ENCODE results near the gene HTRA1.
A peak's percentile ranks its signal among the peaks of the same experiment; 100 is the strongest.

The HTRA1 gene

DNA sequence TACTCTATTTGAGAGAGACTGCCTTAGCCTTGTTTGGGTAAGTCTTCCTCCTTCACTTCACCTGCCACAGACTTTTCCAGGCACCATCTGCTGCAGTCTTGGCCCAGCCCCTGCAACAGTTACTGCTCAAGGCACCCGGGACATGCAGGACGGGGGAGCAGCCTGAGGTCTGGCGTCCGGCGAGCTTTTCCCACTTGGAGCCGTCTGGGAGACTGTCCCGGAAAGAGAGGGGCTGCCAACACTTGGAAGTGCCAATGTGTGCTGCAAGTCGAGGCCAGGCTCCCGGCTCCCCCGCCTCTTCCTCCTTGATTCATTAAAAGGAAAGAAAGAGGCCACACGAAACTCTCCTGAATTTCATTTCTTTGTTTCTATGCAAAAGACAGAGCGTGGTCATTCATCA, 13.7 kb downstream of the HTRA1 start:
- DNase-seq = no peak

DNA sequence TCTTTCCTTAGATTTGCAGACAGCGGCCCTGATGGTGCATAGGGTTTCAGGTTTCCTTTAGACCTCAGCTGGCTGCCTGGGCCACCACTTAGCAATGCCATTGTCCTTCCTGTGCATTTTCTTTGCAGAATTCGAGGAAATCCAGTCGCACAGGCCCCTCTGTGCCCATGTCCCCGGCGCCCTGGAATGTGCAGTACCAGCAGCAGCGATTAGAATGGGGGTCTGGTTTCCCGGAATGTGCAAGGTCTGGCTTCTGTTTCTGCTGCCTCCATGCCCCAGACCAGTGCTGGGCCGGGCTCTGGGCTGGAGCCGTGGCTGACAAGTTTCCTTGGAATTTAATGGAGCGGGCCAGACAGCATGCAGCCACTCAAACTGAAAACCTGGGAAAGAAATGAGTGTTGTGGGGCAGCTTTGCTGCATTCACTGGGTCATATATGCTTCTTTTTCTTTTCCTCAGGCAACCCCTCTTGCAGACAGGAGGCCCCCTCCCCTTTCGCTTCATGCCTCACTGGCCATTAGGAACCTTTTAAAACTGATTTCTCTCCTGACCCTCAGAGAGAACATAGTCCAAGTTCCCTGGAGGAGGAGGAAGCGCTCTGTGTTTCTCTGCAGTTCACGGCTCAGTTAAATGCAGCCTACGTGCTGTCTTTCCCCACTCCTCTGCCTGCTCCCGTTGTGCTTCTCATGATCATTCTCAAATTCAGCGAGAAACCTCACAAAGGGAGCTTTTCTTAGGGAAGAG, 14.4 kb downstream of the HTRA1 start:
- DNase-seq = no peak

DNA sequence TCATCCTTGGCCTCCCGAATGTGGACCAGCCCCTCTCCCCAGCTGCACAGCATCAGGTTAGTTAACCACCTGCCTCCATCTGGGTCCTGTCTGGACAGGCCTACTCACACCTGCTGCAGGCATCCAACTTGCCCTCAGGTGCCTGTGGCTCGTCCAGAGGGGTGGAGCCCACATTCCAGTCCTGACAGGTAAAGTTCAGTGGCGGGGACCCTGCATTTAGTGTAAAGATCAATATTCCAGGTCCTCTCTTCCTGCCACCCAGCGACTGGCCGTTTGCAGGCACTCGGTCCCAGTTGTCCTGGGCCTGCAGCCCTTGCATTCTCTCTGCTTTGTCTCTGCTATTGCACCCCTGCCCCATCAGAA, 15.0 kb downstream of the HTRA1 start:
- no peak for DNase-seq

DNA sequence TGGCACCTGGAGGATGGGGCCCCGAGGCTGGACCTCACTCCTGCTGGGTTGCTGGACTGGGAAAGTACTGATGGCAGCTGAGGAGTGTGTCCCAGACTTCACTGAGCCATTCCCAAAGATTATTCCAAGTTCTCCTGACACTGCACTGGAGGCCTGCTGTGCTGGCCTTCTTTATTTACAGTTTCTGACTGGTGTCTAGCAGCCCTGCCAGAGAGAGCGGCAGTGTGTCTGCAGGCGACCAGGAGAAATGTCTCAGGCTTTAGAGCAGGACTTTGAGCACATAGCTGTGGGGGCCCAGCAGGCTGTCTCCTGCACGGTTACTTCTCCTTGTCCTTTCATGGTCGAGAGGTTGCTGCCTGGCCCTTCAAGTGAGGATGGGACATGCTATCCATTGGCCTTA, 16.1 kb downstream of the HTRA1 start:
- no peak for DNase-seq

DNA sequence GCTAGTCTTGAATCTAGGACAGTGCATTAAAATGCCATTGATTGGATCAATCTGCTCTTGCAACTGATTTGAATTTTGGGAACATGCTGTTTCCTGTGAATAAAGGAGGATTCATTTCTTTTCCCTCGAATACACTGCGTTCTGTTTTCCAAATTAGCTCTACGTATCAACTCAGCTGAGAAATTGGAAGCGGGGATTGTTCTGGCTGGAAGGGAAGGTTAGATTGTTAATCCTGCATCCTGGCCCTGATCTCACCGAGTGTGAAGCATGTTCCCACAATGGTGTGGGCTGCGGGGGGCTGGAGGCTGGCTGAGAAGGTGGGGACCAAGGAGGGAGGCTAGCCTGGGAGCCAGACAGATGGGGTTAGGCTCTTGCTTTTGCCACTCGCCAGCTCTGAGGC, 17.6 kb downstream of the HTRA1 start:
- no peak for DNase-seq

DNA sequence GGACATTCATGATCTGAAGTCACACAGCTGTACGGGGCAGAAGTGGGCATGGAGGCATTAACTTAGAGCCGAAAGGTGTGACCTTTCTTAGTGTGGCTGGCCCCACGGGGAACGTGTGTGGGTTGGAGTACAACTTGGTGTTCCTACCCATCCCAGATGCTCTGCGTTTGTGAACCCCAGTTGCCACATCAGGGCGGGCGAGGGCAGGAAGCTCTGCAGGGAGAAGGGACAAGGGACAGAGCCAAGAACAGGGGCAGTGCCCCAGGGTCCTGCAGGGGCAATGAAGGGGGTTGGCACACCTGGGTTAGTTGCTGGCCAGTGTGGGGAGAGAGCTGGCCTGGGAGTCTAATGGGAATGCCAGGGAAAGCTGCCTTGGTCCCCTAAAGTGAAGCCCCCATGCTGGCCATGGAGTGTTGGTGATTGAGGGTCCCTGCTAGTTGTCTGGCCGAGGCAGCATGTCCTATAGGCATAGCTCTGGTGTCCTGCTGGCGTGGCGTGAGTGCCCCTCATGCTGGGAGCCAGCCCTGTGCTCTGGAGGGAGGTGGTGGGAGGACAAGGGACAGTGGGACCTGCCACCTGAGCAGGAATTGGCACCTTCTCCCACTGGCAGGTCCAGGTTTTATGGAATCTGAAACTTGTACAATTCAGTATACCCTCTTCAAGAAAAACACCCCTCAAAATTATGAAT, 18.9 kb downstream of the HTRA1 start:
- DNase-seq = no peak

DNA sequence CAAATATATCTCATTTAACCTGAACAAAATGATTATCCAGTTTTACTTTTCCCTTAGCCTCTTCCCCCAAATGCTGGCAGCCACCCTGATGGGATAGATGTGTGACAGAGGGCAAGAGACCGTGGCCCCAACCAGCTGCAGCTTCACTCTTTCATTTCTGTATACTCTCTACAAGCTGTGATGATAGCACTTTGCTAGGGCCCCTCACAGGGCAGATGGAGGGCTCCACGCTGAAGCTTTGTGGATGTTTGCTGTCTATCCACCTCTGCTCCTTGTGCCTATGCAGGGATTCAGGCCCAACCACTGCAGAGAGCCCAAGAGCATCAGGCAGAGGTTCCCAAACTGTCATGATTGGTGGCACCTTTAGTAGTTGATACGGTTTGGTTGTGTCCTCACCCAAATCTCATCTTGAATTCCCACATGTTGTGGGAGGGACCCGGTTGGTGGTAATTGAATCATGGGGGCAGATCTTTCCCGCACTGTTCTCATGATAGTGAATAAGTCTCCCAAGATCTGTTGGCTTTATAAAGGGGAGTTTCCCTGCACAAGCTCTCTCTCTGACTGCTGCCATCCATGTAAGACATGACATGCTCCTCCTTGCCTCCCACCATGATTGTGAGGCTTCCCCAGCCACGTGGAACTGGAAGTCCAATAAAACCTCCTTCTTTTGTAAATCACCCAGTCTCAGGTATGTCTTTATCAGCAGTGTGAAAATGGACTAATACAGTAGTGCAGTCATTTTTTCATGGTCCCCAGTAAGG, 20.1 kb downstream of the HTRA1 start:
- DNase-seq = no peak

DNA sequence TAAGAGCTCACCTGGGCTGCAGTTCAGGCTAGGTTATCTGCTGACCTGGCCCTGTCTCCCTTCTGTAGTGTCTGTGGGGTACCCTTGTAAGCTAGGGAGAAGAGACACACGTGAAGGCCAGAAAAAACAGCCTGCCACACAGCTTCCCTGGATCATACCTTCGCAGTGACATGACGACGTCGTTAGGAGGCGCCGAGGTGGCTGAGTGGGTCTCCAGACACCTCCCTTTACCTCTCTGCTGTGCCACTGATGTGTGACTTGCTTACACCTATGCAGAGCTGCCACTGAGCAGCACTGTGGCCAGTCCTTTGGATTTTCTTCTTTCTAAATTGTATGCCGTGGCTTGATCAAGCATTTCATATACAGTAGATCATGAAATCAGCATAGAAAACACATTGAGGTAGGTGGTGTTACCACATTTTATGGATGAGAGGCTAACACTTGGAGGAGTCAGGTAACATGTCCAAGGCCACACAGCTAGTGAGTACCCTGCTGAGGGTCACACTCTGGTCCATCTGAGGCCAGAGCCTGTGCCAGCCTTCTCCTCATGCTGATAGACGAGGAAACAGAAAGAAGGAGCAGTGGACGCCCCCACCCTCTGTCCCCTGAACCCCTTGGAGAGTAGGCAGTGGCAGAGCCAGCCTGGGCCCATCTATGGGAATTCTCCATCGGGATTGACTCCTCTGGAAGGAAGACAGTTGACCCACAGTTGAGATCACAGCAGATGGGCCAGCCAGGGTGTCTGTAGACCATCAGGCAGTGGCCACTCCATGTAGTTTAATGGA, 23.1 kb downstream of the HTRA1 start:
- no peak for DNase-seq

DNA sequence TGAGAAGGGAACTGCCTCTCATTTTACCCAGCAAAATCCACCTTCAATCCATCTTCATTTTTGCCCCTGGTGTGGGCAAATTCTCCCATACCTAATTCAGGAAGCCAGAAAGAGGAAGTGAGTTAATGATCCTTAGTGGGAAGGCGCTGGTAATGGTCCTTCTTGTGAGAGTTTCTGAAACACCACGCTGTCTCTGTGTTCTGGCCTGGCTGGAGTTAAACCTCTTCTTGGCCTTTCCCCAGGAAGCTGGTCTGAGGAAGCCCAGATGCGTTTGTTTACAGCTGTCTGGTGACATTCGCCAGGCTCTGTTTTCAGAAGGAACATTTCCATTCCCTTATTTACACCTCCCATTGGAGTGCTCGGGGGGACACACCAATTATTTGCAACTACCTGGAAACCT, 24.3 kb downstream of the HTRA1 start:
- no peak for DNase-seq

DNA sequence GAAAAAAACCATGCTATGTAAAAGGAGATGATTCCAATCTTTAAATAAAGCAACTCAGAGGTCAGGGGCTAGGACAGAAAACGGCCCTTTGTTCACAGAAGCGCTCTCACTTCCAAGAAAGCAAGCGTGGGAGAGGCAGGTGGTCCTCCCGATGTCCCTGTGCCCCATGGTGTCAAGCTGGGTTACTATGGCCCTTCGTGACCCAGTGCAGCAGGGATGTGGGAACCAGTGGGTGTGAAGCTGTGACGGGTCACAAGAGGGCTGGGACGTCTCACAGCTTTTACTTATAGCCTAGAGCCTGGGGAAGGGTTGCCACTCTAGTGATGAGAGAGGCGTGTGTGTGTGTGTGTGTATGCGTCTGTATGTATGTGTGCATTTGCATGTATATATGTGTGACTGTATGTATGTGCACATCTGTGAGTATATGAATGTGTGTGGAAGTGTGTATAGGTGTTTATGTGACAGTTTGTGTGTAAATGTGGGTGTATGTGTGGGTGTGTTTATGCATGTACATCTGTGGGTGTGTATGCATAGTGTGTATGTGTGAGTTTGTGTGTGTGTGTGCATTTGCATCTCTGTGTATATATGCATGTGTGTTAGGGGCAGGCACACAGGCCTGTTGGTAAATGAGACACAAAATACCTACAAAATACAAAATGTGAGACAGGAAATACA, 25.2 kb downstream of the HTRA1 start:
- no peak for DNase-seq

DNA sequence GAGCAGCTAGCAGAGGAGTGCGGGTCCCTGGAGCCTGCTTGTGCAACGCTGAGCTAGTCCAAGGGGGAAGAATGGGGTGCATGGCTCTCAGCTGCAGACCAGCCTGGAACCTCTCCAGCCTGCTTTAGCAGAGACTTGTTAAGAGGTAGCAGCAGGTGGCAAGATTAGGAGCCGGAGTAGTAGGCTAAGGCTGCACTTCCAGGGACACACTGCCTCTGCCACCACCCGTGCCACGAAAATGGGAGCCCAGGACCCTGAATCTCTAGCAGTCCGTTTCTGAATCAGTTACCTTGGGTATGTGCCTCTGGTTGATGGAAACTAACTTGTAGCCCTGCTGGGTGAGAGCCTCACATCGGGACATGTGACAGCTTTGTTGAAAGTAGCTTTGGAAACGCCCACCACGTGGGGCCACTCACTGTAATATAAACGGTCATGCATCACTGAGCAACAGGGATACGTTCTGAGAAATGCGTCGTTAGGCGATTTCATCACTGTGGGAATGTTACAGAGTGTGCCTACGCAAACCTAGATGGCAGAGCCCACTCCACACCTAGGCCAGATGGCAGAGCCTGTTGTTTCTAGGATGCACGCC, 25.9 kb downstream of the HTRA1 start:
- DNase-seq = no peak

DNA sequence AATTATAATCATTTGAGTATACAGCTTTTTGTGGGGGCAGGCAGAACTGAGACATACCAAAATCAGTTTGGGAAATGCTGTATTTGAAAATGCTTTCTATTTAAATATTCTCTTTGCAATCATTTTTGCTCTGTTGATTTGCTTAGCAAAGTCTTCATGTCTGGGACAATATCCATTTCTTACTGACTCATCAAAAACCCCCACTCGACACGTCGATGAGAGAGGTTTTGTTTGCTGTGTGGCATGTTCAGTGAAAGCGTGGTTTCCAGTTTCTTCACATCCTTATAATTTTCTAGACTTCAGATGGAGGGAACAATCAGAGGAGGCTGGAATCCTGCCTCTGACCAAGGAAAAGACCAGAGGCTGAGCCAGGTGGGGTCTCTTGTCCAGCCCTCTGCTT, 28.9 kb downstream of the HTRA1 start:
- DNase-seq = no peak

DNA sequence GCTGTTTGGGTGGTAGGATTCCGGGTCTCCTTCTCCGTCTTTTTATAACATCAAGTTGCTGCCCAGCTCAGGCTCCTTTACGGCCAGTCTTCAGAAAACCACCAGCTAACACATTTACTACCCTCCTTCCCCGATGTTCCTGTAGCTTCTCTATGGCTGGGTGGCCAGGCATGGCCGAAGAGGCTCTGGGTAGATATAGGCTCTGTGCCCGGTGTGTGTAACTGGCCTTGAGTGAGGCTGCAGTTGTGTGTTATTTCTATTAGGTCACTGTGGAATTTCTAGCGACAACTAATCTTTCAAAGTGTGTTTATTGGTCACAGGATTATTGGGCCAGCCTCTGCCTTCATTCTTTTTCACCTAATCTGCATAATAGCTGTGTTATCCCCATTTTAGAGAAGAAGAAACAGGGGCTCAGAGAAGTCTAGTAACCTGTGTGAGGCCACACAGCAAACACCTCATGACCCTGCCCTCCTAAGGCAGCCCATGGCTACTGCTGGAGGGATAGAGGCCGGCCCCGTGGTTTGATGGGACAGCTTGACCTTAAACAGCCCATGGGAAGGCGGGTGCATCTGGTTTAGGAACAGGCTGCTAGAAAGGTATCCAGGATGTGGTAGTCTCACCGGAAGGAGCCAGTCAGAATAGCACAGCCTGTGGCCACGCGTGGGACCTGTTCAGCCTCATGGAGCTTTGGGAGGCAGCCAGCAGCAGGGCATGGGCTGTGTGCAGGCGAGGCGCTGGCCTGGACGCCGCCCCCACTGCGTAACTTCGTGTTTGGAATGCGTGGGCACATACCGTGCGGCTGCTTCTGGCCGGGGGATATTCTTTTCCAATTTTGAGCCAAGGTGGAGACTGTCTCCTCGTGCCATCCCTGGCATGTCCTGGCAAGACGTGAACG, 29.7 kb downstream of the HTRA1 start:
- DNase-seq = no peak

DNA sequence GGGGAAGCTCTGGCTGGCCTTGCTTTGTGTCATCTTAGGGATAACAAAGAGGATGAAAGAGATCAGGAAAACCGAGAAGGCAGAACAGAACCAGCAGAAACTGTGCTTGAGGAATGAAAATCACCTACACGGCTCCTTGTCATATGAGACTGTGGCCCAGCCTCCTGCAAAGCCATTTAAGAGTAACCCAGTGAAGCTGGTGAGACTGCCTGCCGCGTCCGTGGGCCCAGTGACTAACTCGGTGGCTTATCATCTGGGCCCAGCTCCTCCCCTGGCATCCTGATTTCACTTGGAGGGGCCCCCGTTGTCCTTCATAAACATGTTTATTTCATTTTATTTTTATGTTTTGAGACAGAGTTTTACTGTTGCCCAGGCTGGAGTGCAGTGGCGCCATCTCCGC, 30.7 kb downstream of the HTRA1 start:
- no peak for DNase-seq

DNA sequence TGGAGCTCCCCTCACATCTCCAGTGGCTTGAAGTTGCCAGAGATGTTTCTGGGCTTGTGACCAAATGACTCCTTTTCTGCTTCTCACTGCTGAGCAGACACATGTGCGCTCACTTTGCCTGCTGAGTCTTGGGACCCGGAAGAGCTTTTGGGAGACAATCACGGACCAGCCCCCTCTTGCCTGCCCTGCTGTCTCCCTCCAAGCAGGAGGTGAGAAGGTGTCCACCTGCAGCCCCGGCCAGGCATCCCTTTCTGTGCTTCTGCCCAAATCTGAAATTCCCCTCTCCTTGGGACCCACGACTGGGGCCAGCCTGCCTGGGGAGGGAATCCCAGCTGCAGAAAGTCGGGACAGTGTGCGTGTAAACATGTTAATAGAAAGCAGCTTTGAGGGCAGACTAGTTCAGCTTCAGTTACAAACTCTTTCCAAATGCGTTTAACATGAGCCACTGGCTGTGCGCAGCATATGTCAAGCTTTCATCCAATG, 31.7 kb downstream of the HTRA1 start:
- DNase-seq = no peak

DNA sequence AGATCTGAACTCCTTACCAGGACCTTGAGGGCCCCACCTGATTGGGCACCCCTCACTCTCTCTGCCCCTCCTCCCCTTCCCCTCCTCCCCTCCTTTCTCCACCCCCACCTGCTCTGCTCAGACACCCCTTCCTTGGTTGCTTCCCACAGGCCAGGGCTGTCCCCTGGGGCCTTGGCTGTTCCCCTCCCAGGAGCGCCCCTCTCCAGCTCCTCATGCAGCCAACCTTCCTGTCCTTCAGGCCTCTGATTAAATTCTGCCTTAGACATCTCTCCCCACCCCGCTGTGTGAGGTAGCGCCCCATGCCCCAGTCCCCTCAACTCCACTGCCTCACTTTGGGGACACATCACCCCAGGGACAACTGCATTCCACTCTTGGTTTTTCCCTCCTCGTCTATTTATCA, 32.4 kb downstream of the HTRA1 start:
- DNase-seq = no peak

DNA sequence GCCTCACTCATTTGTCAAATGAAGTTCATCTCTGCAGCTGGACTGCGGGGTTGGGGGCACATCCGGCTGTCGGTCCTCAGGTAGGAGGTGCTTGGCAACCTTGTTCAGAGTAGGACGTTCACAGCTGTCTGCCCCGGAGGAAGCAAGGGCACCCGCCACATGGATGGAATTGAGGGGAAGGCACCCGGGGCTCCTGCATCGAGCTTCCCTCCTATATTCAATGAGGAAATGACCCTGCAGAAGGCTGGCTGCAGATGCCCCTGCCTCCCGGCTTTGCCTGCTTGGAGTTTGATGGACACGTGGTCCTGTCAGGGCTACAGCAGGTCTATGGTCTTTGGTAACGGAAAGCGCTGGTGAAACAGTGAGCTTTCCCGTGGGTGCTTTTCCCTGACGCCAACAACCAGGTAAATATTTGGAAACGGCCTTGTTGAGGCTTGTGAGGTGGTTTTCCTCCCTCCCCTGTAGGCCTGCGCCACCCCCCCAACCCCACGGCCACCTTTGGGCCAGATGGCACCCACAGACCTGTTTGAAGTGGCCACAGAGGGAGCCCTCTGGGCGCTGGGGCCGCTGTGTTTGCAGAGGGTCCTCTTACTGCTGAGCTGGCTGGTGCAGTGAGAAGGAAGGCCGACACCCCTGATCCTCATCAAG, 32.9 kb downstream of the HTRA1 start:
- DNase-seq = no peak

DNA sequence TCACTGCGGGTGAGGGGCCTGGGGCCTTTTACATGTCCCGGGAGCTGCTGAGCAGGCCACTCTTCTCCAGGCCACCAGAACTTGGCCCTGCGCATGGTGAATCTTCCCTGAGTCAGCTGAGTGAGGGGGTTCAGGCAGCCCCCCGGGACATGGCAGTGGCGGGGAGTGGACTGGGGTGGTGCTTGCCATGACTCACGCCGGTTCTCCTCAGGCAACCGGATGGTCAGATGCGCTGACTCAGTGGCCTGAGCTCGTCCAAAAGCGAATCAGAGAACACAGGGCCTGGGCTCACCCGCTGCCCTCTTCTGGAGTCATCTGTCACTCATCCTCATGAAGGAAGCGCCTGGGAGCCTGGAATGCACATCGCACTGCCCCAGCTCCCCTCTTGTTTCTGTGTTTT, 33.5 kb downstream of the HTRA1 start:
- peak; percentile 33 for DNase-seq

DNA sequence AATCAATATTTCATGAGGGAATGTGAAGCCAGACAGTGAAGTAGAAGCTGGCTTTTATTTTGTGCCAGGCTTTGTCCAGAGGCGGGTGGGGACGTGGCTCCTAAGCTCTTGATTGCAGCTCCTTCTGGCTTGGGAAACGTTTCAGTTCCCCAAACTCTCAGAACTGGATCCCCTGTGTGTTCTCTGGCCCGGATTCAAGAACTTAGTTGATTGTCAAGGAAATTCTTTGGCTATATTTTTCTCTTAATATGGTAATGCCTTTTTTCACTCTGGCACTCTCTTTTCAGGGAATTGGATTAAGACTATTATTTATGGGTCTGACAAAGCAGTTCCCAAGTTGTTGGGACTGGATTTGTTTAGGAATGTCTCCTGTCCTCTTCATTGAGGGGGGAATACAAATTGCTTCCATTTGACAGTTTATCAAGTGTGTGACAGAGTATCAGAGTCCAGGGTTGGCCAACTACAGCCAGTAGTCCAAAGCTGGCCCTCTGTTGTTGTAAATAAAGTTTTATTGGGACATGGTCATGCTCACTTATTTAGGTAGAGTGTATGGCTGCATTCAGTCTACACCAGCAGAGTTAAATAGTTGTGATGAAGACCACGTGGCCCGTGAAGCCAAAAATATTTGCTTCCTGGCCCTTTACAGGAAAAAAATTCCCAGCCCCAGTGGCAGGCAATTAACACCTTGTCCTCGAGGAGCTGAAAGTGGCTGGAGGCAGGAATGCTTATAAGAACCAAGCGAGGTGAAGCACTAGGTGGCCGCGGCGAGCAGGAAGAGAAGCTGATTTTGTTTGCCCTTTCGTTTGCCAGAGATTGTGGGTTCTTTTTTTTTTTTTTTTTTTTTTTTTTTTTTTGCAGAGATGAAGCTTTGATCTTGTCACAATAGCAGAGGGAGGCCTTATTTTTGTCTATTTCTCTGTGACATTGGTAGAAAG, 34.3 kb downstream of the HTRA1 start:
- DNase-seq = no peak
